IPS-11a (cell line): ENCODE measurements around the gene SLC25A27.
A peak's percentile ranks its signal among the peaks of the same experiment; 100 is the strongest.
"Not testable (repeated sequence)": the region's sequence is repeated elsewhere in the genome, so short reads cannot be mapped to it uniquely, and the experiment has no call there.

ENCODE experiments used
- H3K4me3 ChIP-seq: one replicate; pipeline ENCODE4 v1.5.1; 2013; ENCODE audit warnings: low read depth, low read length, control low read depth

Gene SLC25A27, protein sequence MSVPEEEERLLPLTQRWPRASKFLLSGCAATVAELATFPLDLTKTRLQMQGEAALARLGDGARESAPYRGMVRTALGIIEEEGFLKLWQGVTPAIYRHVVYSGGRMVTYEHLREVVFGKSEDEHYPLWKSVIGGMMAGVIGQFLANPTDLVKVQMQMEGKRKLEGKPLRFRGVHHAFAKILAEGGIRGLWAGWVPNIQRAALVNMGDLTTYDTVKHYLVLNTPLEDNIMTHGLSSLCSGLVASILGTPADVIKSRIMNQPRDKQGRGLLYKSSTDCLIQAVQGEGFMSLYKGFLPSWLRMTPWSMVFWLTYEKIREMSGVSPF

DNA sequence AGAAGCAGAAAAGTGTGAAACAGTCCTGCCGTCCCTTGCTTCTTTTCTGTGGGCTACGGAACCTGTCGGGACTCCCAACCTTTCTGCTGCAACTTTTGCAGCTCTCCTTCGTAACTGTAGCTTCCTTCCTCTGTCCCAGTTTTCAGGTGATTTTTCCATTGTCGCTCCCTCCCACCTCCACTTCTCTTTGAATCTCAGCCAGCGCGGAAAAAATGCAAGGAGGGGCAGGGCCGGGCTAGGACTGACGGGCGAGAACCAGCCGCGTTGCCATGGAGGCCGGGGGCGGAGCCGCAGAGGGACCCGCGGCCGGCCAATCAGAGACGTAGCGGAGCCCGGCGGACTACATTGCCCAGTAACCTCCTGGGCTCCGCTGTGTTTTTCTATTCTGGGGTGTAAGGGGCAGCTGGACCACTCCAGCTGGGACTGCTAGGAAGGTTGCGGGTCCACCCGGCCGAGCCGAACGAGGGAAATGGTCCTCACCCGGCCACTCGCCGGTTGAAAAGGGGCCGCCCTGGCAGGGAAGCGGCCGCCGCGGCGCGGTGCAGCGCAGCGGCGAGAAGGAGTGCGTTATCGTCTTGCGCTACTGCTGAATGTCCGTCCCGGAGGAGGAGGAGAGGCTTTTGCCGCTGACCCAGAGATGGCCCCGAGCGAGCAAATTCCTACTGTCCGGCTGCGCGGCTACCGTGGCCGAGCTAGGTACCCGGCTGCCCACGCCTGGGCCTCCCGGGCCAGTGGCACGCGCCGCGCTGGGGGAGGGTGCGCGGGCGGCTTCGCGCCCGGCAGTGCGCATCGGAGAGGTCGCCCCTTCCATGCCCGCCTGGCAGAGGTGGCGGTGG, at the start of gene SLC25A27, which contains the start of gene CYP39A1:
Gene SLC25A27 (plus strand): TSS at position 373 of the 836 bp plus-strand sequence. CDS start 218 bp downstream, at position 591.
Gene CYP39A1 (minus strand): TSS at position 216 of the 836 bp plus-strand sequence. CDS start 236 bp downstream, outside the sequence.
- H3K4me3 ChIP-seq, result peak within 1 kb of the TSS; percentile 87

DNA sequence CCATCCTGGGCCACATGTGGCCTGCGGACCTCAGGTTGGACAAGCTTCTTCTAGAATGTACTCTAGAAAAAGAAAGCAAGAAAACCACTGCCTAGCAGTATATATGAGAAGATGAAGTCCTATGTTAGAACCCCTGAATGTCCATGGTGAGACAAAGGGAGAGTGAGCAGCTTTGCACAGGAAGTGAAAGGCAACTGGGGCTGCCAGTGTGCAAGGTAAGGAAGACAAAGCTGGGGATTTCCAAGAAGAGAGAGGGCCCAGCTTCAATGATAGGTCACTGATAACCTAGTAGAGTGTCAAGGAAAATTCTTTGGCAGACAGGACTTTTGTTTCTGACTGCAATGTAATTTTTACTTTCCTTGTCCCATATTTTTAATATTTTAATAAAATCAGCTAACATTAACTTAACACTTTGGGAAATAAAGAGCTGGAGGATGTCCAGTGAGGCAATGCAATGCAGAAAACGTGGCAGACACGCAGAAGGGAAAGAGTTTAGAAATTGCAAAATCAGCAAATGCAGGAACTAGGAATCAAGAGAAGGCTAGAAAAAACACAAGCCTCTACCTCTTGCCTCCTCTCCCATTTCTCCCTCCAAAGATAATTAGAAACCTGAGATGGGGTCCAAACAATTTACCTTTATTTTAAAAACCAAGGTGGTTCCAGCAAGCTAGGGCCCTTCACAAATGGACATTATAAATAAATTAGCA, 47.5 kb upstream of the SLC25A27 start:
- H3K4me3 ChIP-seq, result no peak overlapping the region

DNA sequence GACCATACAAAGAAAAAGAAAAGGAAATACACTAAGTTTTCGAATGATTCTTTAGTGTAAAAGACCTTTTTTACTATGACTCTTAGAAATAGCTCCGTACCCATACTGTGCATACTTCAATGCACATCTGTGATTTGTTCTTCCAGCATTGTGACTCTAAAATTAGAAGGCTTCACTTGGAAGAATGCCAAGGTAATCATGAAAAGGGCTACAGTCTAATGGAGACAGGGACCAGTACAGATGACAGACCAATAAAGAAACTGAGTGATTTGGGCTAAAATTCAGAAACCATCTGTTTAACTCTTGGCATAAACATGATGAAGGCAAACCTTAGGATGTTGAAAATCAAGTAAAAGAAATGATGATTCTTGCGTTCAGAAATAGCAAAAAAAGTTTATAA, 46.4 kb upstream of the SLC25A27 start:
- H3K4me3 ChIP-seq, result no peak overlapping the region

DNA sequence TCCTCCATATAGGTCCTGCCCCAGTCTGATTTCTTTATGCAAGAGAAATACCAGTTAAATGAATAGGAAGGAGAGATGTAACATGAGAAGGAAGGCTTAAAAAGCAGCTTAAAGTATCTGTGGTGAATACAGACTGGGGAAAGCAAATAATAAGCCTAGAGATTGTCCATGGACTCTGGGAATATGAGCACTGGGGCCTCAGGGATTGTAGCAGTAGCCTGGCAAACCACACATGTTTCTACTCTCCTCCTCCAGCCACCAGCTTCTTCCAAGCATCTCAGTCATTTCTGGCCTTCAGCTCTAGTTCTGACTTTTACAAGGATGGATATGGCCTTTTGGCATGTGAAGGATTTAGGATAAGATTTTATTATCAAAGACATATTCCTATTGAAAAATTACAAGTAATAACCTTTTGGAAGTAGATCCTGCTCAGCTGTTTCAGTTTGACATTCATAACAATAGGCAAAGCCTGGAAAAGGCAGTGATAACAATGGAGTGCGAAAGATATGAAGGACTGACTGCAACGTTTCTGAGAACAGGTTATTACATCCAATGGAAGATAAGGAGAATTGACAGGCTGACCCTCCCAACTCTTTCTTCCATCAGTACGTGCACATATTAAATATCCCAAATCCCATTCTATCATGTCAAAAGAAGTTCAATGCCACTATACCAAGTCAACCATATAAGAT, 41.8 kb upstream of the SLC25A27 start:
- H3K4me3 ChIP-seq, result no peak overlapping the region

DNA sequence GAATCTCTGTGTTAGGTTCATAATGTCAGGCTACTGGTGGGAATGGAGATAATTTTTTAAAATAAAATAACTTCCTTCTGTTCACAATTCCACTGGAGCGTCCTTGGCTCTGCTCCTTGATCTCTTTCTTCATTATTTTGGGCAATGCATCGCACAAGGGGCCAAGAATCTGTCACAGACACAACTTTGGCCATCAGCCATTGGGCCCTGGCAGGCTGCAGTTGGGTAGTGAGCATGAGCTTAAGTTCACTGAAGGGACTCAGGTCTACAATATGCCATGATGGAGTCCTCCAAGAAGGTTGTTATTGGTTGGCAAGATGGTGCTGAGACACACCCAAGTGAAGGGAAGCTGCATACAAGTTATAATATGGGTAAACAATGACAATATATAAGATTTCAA, 40.1 kb upstream of the SLC25A27 start:
- H3K4me3 ChIP-seq, result no peak overlapping the region

DNA sequence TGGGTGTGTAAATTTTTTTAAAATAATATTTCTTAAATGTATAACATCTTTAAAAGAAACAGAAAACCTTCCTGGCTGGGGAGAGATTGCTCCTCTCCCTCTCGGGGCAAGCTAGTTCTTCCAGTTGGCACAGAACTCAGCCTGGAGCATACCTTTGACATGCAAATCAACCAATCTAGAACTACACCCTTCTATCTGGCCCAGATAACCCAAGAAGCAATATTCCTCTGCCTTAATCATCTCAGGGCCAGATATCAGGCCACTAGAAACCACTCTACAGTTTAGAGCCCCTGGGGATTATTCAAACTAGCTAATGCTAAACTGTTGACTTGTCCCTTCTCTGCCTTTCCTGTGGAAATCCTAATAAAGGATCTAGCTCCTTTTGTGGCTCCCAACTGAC, 34.0 kb upstream of the SLC25A27 start:
- no peak overlapping the region for H3K4me3 ChIP-seq

DNA sequence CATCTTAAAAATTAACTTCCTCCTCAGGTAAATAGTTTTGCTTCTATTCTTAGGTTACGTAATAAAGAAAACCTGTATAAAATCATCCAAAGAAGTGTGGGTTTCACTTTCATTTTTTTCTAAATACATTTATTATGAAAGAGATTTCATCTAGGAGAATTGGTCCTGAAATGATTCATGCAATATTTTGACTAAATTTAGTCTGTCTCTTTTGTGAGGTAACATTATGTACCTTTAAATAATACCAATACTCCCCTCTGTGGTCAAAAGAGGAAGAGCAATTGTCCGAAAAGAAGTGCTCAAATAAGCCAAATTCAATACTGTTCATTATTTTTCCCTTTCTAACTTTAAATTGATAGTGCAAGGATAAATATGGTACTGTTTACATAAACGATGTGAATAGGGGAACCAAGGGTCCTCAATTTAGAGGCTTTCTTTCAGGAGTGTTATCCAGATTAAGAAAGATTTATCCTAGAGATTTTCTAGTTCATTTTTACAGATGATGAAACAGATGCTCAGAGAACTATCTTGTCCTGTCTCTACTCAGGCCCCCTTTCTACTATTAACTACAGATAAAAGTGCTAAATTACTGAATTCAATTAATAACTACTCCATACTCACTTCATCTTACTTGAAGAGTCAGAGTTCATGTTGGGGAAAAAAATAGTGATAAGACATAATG, 26.4 kb upstream of the SLC25A27 start:
- no peak overlapping the region for H3K4me3 ChIP-seq

DNA sequence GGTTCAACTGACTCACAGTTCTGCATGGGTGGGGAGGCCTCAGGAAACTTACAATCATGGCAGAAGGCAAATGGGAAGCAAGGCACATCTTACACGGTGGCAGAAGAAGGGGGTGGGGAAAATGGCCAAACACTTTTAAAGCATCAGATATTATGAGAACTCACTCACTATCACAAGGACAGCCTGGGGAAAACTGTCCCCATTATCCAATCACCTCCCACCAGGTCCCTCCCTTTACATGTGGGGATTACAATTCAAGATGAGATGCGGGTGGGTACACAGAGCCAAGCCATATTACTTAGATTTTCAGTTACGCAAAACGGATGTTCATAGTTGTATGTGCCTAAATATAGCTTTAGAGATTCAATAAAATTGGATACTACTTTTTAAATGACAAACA, 25.8 kb upstream of the SLC25A27 start:
- H3K4me3 ChIP-seq, result no peak overlapping the region

DNA sequence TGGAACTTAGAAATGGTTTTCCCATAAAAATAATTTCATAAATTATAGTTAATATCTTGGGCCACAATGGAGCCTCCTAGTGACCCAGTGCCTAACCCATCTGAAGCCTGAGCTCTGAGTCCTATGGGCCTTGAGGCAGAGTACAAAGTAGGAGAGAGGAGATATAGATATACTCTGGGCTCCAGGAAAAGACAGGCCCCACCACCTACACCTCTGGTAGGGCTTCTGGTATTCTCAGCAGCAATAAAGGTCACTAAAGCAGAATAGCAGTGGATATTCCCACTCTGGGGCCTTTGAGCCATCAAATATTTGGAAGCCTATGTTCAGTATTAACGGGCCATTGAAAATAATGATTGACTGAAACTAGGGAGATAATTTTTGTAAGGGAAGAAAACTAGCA, 24.3 kb upstream of the SLC25A27 start:
- H3K4me3 ChIP-seq, result no peak overlapping the region

DNA sequence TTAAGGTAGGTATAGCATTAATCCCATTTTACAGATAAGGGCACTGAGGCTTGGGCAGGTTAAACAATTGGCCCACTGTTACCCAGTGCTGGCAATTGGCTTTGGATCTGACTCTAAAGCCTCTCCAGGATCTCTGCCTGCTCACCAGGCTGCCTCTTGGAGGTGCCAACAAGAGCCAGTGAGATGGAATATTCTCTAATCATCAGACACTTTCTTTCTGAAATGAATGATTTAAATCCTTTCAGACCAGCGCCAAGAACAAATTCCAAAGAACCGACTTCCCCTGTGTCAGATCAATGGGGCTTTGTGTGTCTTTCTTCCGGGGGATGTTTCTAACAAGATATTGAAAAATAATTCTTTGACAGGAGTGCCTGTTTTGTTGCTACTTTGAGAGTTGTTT, 23.8 kb upstream of the SLC25A27 start:
- no peak overlapping the region for H3K4me3 ChIP-seq

DNA sequence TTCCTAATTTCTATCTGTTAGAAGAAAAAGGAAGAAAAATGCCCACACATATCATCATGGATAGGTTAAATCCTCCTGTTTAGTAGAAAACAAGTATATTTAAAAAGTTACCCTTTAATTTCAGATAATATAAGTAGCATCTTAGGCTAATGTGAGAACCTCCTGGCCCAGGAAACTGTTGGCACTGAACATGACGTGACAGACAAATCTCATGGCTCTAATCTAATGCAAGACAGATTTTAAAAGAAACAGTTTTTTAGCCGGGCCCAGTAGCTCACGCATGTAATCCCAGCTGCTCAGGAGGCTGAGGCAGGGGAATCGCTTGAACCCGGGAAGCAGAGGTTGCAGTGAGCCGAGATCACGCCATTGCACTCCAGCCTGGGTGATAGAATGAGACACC, 23.1 kb upstream of the SLC25A27 start:
- no peak overlapping the region for H3K4me3 ChIP-seq

DNA sequence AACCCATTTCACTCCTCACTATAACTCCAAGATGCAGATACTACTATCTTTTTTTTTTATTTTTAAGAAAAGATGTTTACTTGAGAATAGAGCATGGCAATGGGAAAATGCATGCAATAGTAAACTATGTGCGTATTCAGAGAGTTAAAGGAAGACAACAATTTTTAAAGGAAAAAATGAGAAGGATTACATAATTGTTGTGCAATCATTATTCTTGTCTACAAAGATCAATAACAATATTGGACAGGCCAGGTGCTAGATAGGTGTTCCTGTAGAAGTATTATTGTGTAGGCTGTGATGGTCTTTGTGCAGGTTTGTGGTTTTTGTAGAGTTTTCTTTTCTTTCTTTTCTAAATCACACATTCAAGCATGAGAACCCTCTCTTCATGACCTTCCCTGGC, 20.7 kb upstream of the SLC25A27 start:
- H3K4me3 ChIP-seq, result no peak overlapping the region

DNA sequence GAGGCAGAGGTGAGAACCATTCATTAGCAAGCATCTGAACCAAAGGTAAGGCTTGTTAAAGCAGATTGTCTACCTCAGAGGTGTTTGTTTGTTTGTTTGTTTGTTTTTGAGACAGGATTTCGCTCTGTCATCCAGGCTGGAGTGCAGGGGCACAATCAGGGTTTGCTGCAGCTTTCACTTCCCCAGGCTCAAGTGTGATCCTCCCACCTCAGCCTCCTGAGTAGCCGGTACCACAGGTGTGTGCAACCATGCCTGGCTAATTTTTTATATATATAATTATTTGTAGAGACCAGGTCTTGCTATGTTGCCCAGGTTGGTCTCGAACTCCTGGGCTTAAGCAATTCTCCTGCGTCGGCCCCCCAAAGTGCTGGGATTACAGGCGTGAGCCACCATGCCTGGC, 17.3 kb upstream of the SLC25A27 start:
- no peak overlapping the region for H3K4me3 ChIP-seq

DNA sequence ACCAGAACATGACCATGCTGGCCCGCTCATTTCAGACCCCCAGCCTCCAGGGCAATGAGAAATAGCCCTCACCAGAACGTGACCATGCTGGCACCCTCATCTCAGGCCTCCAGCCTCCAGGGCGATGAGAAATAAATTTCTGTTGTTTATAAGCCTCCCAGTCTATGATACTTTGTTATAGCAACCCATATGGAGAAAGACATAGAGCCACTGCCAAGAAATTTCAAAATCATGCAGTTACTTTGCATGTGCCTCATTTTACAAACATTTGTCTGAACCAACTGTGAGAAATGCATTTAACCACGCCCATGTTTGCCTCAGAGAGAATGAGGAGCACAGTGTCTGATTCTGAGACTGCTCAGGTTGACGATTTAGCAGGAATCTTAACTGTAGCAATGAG, 15.6 kb upstream of the SLC25A27 start:
- no peak overlapping the region for H3K4me3 ChIP-seq

DNA sequence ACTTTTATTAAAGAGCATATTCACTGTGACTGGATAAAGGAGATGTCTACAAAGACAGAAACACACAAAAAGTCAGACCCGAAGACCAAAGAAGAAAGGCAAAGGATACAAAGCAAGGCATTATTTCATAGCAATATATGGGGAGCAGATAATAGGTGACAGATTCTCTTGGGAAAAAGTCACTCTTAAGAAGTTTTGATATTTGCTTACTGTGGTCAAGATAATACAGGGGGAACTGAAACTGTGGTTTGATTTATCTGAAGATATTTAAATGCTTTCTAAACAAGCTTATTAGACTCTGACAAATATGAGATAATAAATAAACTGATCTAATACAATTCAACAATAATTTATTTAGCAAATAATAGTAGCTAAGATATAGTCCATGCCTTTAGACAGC, 14.8 kb upstream of the SLC25A27 start:
- H3K4me3 ChIP-seq, result no peak overlapping the region

DNA sequence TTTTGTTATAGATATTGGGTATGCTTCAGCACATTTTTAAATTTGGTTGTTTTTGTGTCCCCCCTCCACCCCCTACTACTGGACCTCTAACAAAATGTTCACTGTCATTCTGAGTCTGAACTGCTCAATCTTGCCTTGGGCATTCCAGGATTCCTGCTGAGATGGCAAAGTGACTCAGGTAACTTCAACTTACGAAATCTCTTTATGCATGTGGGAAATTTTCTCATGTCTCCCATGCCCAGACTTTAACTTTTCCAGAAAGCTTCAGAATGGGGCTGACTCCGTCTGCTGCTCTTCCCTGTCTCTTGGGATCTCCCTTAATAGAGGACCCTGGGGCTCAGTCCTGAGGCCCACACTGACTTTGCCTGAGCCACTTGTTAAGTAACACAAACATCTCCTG, 14.1 kb upstream of the SLC25A27 start:
- H3K4me3 ChIP-seq, result no peak overlapping the region

DNA sequence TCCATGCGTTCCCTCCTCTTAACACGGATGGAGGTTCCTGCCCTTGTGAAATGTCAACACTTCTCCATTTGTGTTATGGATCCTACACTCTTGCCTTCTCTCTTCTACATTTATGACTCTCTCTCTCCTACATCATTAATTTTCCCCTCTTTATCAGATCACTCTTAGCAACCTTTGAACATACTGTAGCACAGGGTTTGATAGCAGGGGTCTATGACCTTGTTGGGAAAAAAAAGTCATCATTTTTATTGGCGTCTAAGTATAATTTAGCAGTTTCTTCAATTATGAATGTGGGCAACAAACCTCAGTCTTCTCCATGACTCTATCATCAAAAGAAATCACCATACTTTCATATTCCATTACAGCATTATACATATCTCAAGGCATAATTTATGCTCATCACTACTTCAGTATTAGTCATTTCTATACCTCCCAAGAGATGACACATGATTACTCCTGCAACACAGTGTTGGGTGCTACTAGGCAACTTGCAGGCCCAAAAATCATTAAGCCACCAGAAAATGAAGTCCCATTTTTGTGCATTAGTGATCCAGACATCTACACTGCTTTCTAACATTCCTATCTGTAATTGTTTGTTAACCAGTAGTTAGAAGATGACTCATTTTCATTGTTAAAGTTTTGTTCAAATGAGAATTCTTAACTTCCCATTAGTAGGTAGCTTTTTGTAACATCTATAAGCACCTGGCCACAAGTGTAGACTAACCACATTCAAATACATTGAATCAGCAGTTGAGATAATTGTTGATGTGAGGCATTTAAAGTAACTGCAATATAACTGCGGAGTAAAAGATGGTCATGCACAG, 9.6 kb upstream of the SLC25A27 start:
- H3K4me3 ChIP-seq, result no peak overlapping the region

DNA sequence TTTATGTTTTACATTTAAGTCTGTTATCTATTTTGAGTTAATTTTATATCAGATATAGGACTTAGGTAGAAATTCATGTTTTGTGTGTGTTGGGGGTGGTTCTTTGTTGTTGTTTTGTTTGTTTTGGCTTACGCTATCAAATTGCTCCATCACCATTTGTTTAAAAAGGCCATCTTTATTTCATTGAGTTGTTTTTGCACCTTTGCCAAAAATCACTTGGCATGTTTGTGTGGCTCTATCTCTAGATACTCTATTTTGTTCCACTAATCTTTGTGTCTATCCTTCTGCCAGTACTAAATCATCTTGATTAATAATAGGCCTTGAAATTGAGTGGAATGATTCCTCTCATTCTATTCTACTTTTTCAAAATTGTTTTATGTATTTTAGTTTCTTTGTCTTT, 7.5 kb upstream of the SLC25A27 start:
- H3K4me3 ChIP-seq, result no peak overlapping the region

DNA sequence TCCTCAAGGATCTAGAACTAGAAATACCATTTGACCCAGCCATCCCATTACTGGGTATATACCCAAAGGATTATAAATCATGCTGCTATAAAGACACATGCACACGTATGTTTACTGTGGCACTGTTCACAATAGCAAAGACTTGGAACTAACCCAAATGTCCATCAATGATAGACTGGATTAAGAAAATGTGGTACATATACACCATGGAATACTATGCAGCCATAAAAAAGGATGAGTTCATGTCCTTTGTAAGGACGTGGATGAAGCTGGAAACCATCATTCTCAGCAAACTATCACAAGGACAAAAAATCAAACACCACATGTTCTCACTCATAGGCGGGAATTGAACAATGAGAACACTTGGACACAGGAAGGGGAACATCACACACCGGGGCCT, 4.7 kb upstream of the SLC25A27 start:
- not testable (repeated sequence) for H3K4me3 ChIP-seq
